Cardiac fibroblast (primary cell): ENCODE data around the gene ATP11A.

Experiments
- DNase-seq, 2 donors: peaks; one replicate each; pipeline versions ENCODE4 v3.0.0 to v3.0.0-alpha.2; 2010; ENCODE audit warnings: low read depth in 2 of 2
- H3K4me3 ChIP-seq, 2 donors: replicated peaks in 1 of 2; 1 replicate in 1 of 2; 2 replicates in 1 of 2; pipeline ENCODE4 v1.5.1; 2011; ENCODE audit warnings: low read depth in 2 of 2, low read length in 2 of 2, mild to moderate bottlenecking in 2 of 2, moderate library complexity in 1 of 2
- CTCF ChIP-seq: IDR thresholded peaks from one replicate; pipeline ENCODE4 v1.5.1; 2011; ENCODE audit warnings: low read depth, mild to moderate bottlenecking, low read length, inconsistent platforms

ATP11A gene

GRCh38 chr13:112769615-112770014 lies 79.8 kb downstream of the ATP11A start:
- TF ChIP-seq CTCF, result no peak
- no peak for DNase-seq
- H3K4me3 ChIP-seq, result no peak overlapping the region

DNA sequence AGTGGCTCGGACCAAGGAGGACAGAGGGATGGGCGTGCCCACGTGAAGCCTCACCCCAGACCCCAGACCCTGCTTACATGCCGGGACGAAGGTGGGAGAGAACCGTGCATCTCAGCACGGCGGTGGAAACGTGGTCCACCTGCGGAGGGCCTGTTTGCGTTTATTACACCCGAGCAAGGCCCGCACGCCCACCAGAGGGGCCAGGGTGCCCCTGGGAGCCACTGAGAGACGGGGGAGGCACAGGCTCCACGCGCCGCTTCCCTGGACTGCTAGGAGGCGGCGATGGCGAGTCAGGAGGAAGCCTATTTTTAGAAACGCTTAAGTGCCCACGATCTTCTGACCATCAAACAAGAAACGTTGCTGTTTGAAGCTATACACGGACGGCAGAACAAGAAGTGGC lies 80.7 kb downstream of the ATP11A start:
- no peak overlapping the region for H3K4me3 ChIP-seq
- no peak for DNase-seq
- TF ChIP-seq CTCF, result no peak

DNA sequence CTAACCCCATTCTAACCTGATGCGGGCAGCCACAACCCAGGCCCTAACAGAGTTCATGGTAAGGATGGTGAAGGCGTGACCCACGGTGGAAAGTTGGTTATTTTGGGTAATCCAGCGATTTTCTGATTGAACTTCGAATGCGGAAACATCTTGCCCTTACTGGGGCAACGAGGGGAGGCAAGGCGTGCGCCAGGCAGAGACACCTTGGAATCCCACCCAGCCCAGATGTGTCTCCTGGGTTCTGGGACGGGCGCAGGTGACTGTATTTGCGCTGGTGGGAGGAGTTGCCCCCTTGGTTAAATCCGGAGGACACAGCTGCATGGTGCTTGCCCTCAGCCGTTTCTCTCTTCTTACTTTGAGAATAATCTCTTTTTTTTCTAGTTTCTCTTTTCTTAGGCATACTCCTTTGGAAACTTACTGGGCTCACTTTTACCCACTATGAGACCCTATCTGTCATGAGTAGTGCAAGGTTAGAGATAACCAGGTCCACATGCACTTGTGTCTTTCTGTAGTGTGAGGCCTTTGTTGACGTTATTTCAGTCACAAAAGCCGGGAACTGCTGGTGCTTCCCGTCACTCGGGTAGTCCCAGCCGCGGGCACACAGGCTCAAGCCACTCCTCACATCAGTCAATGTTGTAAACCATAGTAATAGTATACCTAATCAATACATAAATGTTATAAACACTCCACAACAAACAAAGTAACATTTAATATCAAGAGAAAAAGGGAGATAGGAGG lies 81.5 kb downstream of the ATP11A start:
- no peak for DNase-seq
- H3K4me3 ChIP-seq, result no peak overlapping the region
- no peak for TF ChIP-seq CTCF

- TF ChIP-seq CTCF, result no peak
- no peak for DNase-seq
- no peak overlapping the region for H3K4me3 ChIP-seq
Observed at GRCh38 chr13:112771877-112772538, 82.2 kb downstream of the ATP11A start.

- no peak for TF ChIP-seq CTCF
- no peak for DNase-seq
- no peak overlapping the region for H3K4me3 ChIP-seq
Observed at GRCh38 chr13:112772539-112772909, 82.7 kb downstream of the ATP11A start.

DNA sequence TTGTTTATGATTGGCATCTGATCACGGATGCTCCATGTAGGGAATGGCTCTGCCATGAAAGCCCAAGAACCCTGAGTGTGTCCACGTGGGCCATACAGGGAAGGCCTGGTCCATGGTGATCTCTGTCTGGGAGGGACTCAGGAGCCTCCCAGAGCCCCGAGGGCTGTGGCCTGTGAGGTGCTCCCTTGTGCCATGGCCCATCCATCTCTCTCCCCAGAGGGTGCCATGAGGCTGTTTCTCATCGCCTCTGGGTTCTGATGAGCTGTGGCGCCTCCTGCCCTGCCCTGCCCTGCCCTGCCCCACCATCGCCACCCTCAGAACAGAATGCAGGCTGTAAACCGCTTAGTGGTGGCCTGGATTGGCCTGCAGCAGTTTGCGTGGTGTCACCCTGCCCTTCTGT lies 83.1 kb downstream of the ATP11A start:
- DNase-seq, result no peak
- no peak overlapping the region for H3K4me3 ChIP-seq
- TF ChIP-seq CTCF, result no peak
